Adrenal gland (tissue), 12 donors: ENCODE results near the gene SP110. TPM values are rescaled to one million over a fixed set of nuclear protein-coding genes. Genes with fewer than 3 reads are reported as not detected.

Experiments used
- DNase-seq, 7 donors: peaks; one replicate each; pipeline ENCODE4 v3.0.0-alpha.2; 2019 to 2020
- H3K27ac ChIP-seq, 5 donors: fragments of 200-600 bp; sonication (generic) in 4 of 5; 1 replicate in 3 of 5; 2 replicates in 2 of 5; pipeline versions ENCODE4 v1.5.1 to v1.8.0; 2016 to 2020; ENCODE audit warnings: mild to moderate bottlenecking in 1 of 5
- H3K27me3 ChIP-seq: fragments of 200-600 bp; 2 replicates; pipeline ENCODE4 v1.8.0; 2021
- H3K36me3 ChIP-seq, 2 donors: fragments of 200-600 bp; replicated peaks in 1 of 2; 1 replicate in 1 of 2; 2 replicates in 1 of 2; pipeline versions ENCODE4 v1.5.1 to v1.8.0; 2018 to 2022
- H3K4me1 ChIP-seq, 2 donors: fragments of 200-600 bp; replicated peaks in 1 of 2; 1 replicate in 1 of 2; 2 replicates in 1 of 2; pipeline versions ENCODE4 v1.5.1 to v1.8.0; 2018 to 2021
- H3K4me3 ChIP-seq, 4 donors: fragments of 200-600 bp; sonication (generic) in 3 of 4; one replicate each; pipeline ENCODE4 v1.5.1; 2016 to 2018
- H3K9me3 ChIP-seq, 3 donors: fragments of 200-600 bp; sonication (generic) in 1 of 3; replicated peaks in 1 of 3; 1 replicate in 2 of 3; 2 replicates in 1 of 3; pipeline versions ENCODE4 v1.5.1 to v1.8.0; 2016 to 2021
- POLR2A ChIP-seq, 2 donors: fragments of 450-650 bp; IDR thresholded peaks; one replicate each; pipeline ENCODE4 v1.6.1; 2017; ENCODE audit warnings: antibody characterized with exemption in 2 of 2, mild to moderate bottlenecking in 2 of 2, moderate library complexity in 1 of 2
- WGBS, 4 donors: extraction: QIAGEN DNeasy Blood & Tissue Kit in 2 of 4; methylation state at CpG; one replicate each; pipeline versions ENCODE4 v1.1.5 to v1.1.7; 2013 to 2017; 5-methylcytosine and 5-hydroxymethylcytosine counted together
- intact Hi-C, 2 donors: fragments of 100-400 bp; cut with DNase I; formaldehyde crosslinking; loops; one replicate each; pipeline versions ENCODE4 v1.14.1 to v1.15.0; 2022 to 2023
- polyA plus RNA-seq, 3 donors: library from polyadenylated mRNA; stranded (reverse); fragments of 200-250 nt in 2 of 3; fragments of 350-450 nt in 1 of 3; fragmentation: Illumina TruSeq in 1 of 3; extraction: RNeasy Lipid Tissue Mini Kit (QIAGEN cat#74804) in 1 of 3; gene quantifications; one replicate each; pipeline ENCODE4 v1.2.3, GENCODE V29; 2013 to 2014
- total RNA-seq, 9 donors: library from RNA; depleted of rRNA in 4 of 9; stranded (reverse); fragments of >200 nt in 4 of 9; fragments of 120-200 nt in 1 of 9; fragmentation: NEBNext Ultra II Directional in 1 of 9; extraction: Animal tissue kit (Norgen Biotek cat#: 25700) in 1 of 9; gene quantifications; one replicate each; pipeline versions ENCODE4 v1.1.0 to v1.2.4, GENCODE V29; 2013 to 2023
- TF ChIP-seq, protein P1 (sequence below), 6 experiments: fragments of 450-650 bp in 4 of 6; fragments of 200-600 bp in 2 of 6; sonication (generic) in 1 of 6; IDR thresholded peaks; 1 replicate in 5 of 6; 2 replicates in 1 of 6; pipeline versions ENCODE4 v1.5.1 to v1.8.0; 2016 to 2021; ENCODE audit warnings: antibody characterized with exemption in 6 of 6, mild to moderate bottlenecking in 2 of 6, moderate library complexity in 1 of 6
- donor health status: healthy with polysubstance abuse.
- donor health status: Bipolar disorder and iron deficiency.
- donor health status: DM: yes; HTN: yes; CAD: no.
- donor health status: DM: no; HTN: no; CAD: no.
- donor health status: DM: no; HTN: no; CAD: no.
- donor health status: DM: yes; HTN: yes; CAD: no.

Gene SP110
- total and polyA plus RNA-seq, 12 donors, result 7.8 to 37.9 (median 16.8) TPM

DNA sequence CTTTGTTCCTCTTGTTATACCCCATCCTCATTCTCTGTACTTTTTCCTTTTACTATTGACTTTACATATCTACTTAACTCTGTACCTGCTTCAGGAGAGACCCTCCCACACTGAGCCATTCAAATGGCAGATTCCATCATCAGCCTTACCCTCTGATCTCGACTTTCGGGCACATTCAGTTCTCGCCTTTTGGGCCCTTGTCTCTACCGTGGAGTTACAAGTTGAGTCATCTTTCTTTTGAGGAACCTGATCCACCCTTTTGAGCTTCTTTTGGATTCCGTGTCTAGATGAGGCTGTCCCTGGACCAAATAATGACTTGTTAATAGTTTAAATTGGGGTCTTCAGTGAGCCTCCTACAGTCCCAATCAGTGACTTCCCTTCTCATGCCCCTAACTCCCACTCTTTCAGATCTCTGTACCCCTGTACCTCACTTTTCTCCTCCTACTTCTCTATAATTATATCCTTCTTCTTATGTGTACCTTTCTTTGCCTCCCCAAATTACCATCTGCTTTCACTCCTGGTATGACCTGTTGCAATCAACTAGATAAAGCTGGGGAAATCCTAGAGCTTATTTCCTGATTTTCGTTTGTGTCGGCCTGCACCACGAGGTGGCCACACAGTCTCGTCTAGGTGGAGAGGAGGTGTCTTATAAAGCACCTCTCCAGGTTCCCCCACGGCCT is 17.2 kb downstream of the SP110 start:
- intact Hi-C loops, result no loop called here
- WGBS, 4 donors, result 87 to 91% (median 90%) methylated on average over 10 of the region's 10 CpGs
- H3K4me3 ChIP-seq, result no peak overlapping the region
- no peaks in the 10 kb centered on the region for H3K27me3 ChIP-seq
- H3K9me3 ChIP-seq, result no peaks in the 10 kb centered on the region
- H3K36me3 ChIP-seq, result peaks cover 0 to 73% of the 10 kb centered on the region in 2 donors
- H3K27ac ChIP-seq, result no peak overlapping the region
- no peak for TF ChIP-seq POLR2A (IDR thresholded peaks at IDR 0.05)
- TF ChIP-seq, protein P1, sequence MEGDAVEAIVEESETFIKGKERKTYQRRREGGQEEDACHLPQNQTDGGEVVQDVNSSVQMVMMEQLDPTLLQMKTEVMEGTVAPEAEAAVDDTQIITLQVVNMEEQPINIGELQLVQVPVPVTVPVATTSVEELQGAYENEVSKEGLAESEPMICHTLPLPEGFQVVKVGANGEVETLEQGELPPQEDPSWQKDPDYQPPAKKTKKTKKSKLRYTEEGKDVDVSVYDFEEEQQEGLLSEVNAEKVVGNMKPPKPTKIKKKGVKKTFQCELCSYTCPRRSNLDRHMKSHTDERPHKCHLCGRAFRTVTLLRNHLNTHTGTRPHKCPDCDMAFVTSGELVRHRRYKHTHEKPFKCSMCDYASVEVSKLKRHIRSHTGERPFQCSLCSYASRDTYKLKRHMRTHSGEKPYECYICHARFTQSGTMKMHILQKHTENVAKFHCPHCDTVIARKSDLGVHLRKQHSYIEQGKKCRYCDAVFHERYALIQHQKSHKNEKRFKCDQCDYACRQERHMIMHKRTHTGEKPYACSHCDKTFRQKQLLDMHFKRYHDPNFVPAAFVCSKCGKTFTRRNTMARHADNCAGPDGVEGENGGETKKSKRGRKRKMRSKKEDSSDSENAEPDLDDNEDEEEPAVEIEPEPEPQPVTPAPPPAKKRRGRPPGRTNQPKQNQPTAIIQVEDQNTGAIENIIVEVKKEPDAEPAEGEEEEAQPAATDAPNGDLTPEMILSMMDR (IDR thresholded peaks at IDR 0.05), result no peak
- no peaks in the 10 kb centered on the region for H3K4me1 ChIP-seq
- no peak for DNase-seq

DNA sequence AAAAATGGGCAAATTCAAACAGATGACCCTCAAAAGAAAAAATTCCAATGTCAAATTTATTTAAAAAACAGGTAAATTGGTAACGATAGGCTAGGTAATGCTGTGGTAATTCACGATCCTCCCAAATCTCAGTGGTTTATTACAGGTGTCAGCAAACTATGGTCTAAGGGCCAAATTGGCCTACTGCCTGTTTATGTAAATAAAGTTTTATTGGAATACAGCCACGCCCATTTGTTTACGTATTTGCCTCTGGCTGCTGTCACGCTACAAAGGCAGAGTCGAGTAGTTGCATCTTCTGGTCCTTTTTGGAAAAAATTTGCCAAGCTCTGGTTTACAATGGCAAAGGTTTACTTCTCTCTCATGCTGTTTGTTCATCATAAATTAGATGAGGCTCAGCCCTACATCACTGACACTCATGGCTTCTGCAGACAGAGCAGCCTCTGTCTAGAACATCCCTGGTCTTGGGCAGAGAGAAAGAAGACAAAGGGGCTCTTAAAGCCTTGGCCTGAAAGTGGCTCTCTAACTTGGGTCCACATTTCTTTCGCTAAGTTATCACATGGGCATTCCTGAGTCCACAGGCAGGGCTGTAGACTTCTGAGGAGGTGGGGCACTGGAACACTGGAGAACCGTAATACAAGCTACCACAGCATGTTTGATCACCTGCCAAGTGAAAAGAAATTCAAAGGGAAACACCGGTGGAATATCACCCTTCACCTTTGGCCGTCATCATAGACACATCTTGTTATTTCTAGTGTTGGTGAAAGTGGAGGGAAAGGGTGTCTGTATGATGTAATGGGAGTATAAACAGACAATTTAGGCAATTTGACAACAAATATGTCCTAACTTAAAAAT is 34.8 kb downstream of the SP110 start:
- 76 to 79% (median 78%) methylated on average over 10 of the region's 10 CpGs for WGBS, 4 donors
- intact Hi-C loops, result no loop called here
- peaks cover 0 to 1% of the 10 kb centered on the region in 2 donors for H3K36me3 ChIP-seq

DNA sequence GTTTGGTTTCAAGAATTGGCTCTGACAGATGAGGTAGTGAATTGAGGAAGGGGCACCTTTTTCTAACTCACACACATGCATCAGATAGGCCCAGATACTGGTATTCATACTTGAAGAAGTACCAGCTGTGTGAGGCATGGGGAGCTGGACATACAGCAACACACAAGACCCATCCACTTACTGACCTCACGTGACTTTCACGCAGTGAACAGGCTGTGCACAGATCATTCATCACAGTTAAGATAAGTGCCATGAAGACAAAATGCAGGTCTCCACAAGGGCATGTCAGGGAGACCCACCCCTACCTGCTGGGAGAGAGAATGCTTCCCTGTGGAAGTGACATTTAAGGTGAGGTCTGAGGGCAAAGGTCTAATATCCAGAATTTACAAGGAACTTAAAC is 38.6 kb downstream of the SP110 start:
- TF ChIP-seq POLR2A (IDR thresholded peaks at IDR 0.05), result no peak
- TF ChIP-seq, protein P1 (IDR thresholded peaks at IDR 0.05), result no peak
- no peak for DNase-seq
- intact Hi-C loops, result no loop called here
- H3K4me3 ChIP-seq, result no peak overlapping the region
- H3K27ac ChIP-seq, result no peak overlapping the region
- 91 to 96% (median 92%) methylated on average over 2 of the region's 2 CpGs for WGBS, 4 donors
- H3K9me3 ChIP-seq, result no peaks in the 10 kb centered on the region
- H3K36me3 ChIP-seq, result peaks cover 0 to 22% of the 10 kb centered on the region in 2 donors
- H3K4me1 ChIP-seq, result no peaks in the 10 kb centered on the region
- H3K27me3 ChIP-seq, result no peaks in the 10 kb centered on the region

More for the DNA sequence above, 34.8 kb downstream of the SP110 start:
- Histone ChIP-seq H3K27me3 (no peaks in the 10 kb centered on the region), H3K4me3 (no peak overlapping the region), H3K27ac (no peak overlapping the region), H3K9me3 (no peaks in the 10 kb centered on the region), H3K4me1 (no peaks in the 10 kb centered on the region)
- no peak for DNase-seq
- TF ChIP-seq, protein P1 (IDR thresholded peaks at IDR 0.05), result no peak
- no peak for TF ChIP-seq POLR2A (IDR thresholded peaks at IDR 0.05)

DNA sequence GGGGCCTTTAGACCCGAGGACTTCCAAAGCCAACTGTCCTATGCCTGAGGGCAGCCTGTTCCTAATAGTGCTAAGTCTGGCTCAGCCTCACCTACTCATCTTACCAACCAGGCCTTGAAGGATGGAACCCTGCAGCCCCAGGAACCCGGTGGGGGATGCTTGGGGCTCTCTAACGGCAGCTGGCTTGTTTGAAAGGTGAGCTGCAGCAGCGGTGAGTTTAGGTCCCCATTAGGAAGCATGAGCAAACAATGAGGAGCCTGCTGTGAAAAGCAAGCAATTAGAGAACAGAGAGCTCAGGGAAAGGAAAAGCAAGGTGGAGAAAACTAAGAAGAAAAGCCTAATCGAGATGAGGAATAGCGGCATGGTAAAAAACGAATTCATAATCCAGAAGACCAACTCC is 39.9 kb downstream of the SP110 start:
- H3K27me3 ChIP-seq, result no peaks in the 10 kb centered on the region
- intact Hi-C loops, result no loop called here
- peaks cover 0 to 34% of the 10 kb centered on the region in 2 donors for H3K36me3 ChIP-seq
- no peaks in the 10 kb centered on the region for H3K4me1 ChIP-seq
- no peak for DNase-seq
- WGBS, 4 donors, result 89 to 91% (median 90%) methylated on average over 6 to 7 of the region's 7 CpGs
- H3K27ac ChIP-seq, result no peak overlapping the region
- no peaks in the 10 kb centered on the region for H3K9me3 ChIP-seq
- no peak for TF ChIP-seq POLR2A (IDR thresholded peaks at IDR 0.05)
- TF ChIP-seq, protein P1 (IDR thresholded peaks at IDR 0.05), result no peak
- H3K4me3 ChIP-seq, result no peak overlapping the region
